ENCODE measurements around the gene EFS.

The EFS gene

GRCh38 chr14:23324993-23325392, 40.0 kb downstream of the EFS start:
- DNase-seq, result no peak

- no peak for DNase-seq
These were observed 40.5 kb downstream of the EFS start for GRCh38 chr14:23324455-23324846.

GRCh38 chr14:23323838-23324454, 41.0 kb downstream of the EFS start:
- no peak for DNase-seq

- DNase-seq, result no peak
These were observed 42.1 kb downstream of the EFS start for GRCh38 chr14:23322568-23323517.

GRCh38 chr14:23321572-23322547, 43.1 kb downstream of the EFS start:
- peak; percentile 84 for DNase-seq

- DNase-seq, result peak; percentile 95
These were observed 44.1 kb downstream of the EFS start, which contains the start of gene PABPN1 for GRCh38 chr14:23320584-23321571. Gene PABPN1, plus strand, starts transcription at chr14:23321457. Its CDS starts 13 bp downstream, at chr14:23321470.

GRCh38 chr14:23319746-23320583, 45.0 kb downstream of the EFS start:
- no peak for DNase-seq

GRCh38 chr14:23316300-23316699, 48.7 kb downstream of the EFS start:
- DNase-seq, result no peak

GRCh38 chr14:23310546-23310945, 54.4 kb downstream of the EFS start:
- no peak for DNase-seq

- DNase-seq, result no peak
These were observed 56.1 kb downstream of the EFS start for GRCh38 chr14:23308721-23309445.

GRCh38 chr14:23307687-23308644, 57.0 kb downstream of the EFS start:
- no peak for DNase-seq

GRCh38 chr14:23307146-23307530, 57.8 kb downstream of the EFS start:
- DNase-seq, result no peak

GRCh38 chr14:23306412-23307145, 58.4 kb downstream of the EFS start, which contains the start of gene BCL2L2:
Gene BCL2L2, plus strand, starts transcription at chr14:23306833. Its CDS starts 935 bp downstream, at chr14:23307768.
- DNase-seq, result no peak
